Measurements from ENCODE around the gene SLC66A3.

Gene SLC66A3

DNA sequence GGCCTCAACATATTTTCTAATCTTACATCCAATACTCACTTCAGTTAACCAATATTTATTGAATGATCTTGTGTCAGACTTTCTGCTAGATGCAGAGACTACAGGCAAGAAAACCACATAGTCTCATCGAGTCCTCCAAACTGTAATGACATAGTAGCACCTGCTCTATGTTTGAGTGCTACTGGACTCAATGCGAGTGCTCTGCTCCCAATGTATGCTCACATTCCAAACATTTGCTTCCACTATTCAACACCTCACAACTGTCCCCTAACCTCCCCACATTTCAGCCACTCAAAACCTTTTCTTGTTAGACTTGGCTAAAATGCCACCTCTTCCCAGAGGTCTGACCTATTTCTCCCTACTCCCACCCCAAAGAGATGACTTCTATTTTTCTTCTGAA, 65.2 kb downstream of the SLC66A3 start:
- FAIRE-seq = no peak

GRCh38 chr2:11222845-11223244, 67.6 kb downstream of the SLC66A3 start:
- FAIRE-seq = no peak

- FAIRE-seq = no peak
These were observed 69.6 kb downstream of the SLC66A3 start for GRCh38 chr2:11224887-11225286.

- no peak for FAIRE-seq
These were observed 72.3 kb downstream of the SLC66A3 start for GRCh38 chr2:11227595-11227994.

Measured in A204.1 (cell line).